Measurements from ENCODE around the gene C4B.
"Not testable (repeated sequence)": the region's sequence is repeated elsewhere in the genome, so short reads cannot be mapped to it uniquely, and the experiment has no call there.

The C4B gene

DNA sequence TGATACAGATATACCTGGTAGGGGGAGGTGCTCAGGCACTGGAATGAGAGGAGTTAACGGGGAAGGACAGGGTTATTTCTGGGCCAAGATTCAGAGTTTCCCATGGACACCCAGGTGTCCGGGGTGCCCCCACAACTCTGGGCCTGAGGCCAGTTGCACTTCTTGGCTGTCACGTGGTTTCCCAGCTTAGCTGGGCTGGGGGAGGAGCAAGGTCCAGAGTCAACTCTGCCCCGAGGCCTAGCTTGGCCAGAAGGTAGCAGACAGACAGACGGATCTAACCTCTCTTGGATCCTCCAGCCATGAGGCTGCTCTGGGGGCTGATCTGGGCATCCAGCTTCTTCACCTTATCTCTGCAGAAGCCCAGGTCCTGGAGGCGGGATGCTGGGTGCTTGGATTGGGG is at the start of gene C4B:
C4B (plus strand) TSS at position 249 of the 400 bp plus-strand sequence; CDS start at position 300, 51 bp downstream.
- DNase-seq (ENCODE audit: low read depth), result not testable (repeated sequence)

DNA sequence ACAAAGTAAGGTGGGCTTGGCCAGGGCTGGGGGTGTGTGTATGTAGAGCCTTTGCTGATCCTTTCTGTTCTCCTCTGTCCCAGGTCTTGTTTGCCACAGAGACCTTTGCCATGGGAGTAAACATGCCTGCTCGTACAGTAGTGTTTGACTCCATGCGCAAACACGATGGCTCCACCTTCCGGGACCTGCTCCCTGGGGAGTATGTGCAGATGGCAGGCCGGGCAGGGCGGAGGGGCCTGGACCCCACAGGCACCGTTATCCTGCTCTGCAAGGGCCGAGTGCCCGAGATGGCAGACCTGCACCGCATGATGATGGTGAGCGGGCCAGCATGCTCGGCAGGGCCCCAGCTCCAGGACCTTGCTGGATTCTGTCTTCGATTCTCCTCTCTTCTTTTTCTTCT is 48.9 kb upstream of the C4B start:
- DNase-seq (ENCODE audit: low read depth), result no peak

DNA sequence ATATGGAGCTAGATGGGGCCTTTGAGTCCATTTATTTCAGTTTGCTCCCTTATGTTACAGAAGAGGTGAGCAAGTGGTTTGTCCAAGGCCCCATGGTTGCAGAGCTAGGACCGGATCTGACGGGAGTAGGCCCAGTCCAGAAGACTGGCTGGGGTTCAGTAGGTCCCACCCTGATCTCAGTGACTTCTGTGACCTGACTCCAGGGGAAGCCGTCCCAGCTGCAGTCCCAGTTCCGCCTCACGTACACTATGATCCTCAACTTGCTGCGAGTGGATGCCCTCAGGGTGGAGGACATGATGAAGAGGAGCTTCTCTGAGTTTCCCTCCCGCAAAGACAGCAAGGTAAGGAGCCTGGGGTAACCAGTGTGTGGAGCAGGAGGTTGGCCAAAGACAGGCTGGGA is 48.1 kb upstream of the C4B start:
- no peak for DNase-seq (ENCODE audit: low read depth)

GRCh38 chr6:31966997-31967925 is 47.3 kb upstream of the C4B start:
- no peak for DNase-seq (ENCODE audit: low read depth)

DNA sequence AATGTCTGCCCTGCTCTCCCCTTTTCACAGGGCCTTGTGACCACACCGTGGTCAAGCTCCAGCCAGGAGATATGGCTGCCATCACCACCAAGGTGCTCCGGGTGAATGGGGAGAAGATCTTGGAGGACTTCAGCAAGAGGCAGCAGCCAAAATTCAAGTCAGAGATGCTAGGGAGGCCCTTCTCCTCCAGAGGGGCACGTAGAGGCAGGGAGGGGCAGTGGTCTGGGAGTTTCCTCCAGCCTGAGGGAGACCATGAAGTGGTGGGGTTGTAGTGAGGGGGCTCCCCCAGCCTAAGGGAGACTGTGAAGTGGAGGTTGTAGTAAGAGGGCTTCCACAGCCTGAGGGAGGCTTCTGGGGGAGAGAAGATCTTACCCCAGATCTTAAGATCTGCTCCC is 46.7 kb upstream of the C4B start:
- DNase-seq (ENCODE audit: low read depth), result no peak

DNA sequence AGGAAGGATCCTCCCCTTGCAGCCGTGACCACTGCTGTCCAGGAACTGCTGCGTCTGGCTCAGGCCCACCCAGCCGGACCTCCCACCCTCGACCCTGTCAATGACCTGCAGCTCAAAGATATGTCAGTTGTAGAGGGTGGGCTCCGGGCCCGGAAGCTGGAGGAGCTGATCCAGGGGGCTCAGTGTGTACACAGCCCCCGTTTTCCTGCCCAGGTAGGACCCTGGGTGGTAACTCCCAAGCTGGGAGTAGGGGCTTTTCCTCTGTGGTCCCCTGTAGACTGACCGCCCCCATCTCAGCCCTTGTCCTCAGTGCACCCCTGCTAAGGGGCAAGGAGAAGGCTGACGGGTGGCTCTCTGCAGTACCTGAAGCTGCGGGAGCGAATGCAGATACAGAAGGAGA is 46.3 kb upstream of the C4B start:
- no peak for DNase-seq (ENCODE audit: low read depth)

DNA sequence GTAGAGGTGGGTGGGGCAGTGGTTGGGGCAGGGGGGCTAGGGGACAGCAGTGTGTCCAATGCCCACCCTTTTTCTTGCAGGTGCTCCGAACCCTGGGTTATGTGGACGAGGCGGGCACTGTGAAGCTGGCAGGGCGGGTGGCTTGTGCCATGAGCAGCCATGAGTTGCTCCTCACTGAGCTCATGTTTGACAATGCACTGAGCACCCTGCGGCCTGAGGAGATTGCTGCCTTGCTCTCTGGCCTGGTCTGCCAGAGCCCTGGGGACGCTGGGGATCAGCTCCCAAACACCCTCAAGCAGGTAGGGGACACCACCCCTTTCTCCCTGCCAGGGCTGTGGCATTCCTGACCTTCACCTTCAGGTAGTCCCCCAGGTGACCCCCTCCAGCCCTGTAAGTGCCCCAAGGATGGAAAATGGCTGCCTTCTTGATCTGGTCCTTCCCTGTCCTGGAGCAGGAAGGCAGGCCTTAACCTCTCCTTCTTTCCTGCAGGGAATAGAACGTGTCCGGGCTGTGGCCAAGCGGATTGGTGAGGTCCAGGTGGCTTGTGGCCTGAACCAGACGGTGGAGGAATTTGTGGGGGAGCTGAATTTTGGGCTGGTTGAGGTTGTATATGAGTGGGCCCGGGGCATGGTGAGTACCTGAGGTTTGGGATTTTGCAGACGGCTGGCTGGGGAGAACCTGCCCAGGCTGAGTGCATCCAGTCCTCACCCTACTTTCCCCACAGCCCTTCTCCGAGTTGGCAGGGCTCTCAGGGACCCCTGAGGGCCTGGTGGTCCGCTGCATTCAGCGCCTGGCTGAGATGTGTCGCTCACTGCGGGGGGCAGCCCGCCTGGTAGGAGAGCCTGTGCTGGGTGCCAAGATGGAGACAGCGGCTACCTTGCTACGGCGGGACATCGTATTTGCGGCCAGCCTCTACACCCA is 45.5 kb upstream of the C4B start:
- DNase-seq (ENCODE audit: low read depth), result no peak

DNA sequence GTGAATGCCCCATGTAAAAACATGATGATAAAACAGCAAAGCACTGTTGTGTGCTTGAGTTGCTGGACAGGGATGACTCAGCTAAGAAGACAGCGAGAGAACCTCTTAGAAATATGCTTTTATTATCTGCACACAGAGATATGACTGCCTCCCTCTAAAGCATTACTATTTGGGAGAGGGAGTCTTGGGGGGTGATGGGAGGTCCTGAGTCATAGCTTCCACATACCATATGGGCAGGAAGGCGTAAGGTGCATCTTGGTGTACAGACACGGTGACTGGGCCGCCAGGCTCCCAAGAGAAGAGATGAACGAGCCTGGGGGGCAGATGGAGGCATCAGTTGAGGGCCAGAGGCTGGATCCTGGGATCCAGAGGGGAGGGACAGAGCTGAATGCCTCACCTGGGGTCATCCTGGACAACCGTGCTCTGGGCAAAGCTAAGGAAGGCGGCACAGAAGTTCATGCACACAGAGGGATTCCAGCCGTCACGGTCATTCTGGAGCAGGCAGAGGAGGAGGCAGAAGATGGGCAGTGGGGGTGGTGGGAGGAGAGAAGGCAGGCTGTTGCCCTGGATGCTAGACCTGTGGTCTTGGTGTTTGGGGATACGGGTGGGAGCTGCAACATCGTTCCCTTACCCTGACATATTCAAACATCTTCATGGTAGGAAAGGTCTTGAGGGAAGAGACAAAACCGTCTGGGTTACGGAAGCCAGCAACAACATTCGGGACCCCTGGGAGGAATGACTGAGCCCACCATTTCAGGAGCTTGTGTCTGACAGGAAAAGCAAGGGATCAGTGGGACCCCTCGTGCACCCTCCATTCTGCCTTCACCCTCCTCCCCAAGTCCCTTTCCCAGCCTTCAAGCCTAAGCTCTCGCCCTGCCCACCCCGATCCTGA is 44.6 kb upstream of the C4B start:
- peak; percentile 63 for DNase-seq (ENCODE audit: low read depth)

GRCh38 chr6:31970604-31971271 is 43.9 kb upstream of the C4B start:
- DNase-seq (ENCODE audit: low read depth), result no peak

- DNase-seq (ENCODE audit: low read depth), result no peak
Measured at GRCh38 chr6:31971279-31971992, 43.2 kb upstream of the C4B start.

- peak; percentile 93 for DNase-seq (ENCODE audit: low read depth)
Measured at GRCh38 chr6:31971993-31972708, 42.4 kb upstream of the C4B start, which contains the start of gene DXO. TSS of gene DXO (minus strand) at chr6:31972138. CDS start at chr6:31971675, 463 bp downstream.

DNA sequence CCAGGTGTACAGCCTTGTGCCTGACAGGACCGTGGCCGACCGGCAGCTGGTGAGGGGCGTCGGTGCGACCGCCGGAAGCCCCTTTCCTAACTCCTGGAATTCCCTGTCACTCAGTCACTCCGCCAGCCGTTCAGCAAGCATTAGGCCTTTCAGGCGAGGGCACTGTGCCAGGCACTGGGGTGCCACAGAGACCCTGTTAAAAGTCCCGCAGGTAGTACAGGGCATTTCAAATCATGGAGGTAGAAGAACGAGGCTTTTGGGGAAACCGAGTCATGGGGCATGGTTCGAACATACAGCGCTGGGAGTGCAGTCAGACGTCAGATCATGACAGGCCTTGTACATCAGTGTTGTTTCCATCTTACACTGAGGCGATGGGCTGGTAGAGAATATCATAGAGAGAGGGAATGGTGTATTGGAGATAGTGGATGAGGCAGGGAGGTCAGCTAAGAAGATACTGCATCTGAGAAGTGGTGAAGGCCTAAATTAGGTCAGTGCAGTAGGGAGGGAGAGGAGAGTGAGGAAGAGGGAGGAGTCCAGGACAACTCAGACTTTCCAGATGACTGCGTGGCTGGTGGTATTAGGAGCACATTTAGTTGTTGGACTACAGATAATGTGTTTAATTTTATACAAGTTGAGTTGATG is 41.8 kb upstream of the C4B start:
- DNase-seq (ENCODE audit: low read depth), result no peak

DNA sequence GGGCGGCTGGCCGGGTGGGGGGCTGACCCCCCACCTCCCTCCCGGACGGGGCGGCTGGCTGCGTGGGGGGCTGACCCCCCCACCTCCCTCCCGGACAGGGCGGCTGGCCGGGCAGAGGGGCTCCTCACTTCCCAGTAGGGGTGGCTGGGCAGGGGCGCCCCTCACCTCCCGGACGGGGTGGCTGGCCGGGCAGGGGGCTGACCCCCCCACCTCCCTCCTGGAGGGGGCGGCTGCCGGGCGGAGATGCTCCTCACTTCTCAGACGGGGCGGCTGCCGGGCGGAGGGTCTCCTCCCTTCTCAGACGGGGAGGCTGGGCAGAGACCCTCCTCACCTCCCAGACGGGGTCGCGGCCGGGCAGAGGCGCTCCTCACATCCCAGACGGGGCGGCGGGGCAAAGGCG is 38.5 kb upstream of the C4B start:
- DNase-seq (ENCODE audit: low read depth), result not testable (repeated sequence)

GRCh38 chr6:31977816-31978431 is 36.7 kb upstream of the C4B start:
- no peak for DNase-seq (ENCODE audit: low read depth)

DNA sequence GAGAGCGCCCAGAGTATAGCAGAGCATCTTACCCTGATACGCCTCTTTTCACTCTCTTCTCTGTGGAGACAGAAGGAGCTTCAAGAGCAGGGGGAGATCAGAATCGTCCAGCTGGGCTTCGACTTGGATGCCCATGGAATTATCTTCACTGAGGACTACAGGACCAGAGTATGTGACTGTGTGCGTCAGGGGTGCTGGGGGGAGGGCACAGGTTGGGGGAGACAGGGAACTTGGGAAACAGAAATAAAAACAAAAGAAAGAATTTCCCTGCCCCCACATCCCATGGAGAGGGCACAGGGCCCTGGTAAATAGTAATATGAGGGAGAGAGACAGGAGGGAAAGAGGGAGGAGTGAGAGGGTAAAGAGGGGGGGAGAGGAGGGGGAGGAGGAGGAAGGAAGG is 35.8 kb upstream of the C4B start:
- DNase-seq (ENCODE audit: low read depth), result no peak

DNA sequence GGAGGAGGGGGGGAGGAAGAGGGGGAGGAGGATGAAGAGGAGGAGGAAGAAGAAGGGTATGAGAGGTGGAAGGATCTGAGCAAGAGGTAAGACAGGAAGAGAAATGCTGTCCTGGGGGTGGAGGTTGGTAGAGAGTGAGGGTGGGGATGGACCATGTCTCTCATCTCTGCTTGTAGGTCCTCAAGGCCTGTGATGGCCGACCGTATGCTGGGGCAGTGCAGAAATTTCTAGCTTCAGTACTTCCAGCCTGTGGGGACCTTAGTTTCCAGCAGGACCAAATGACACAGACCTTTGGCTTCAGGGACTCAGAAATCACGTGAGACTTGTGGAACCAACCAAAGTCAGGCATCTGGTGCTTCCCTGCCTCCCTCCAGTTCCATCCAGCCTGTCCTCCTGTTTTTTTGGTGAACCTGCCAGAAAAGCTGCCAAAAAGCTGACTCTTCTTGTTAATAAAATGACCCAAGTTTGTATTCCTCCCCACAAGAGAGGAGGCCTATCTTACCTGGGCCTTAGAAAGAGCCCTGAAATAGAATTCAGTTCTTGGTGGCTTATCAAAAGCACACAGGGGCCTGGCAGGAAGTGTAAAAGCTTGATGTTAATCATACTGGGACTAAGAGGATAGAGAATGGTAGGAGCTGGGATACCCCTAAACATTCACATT is 35.2 kb upstream of the C4B start:
- DNase-seq (ENCODE audit: low read depth), result no peak

GRCh38 chr6:31980195-31980876 is 34.3 kb upstream of the C4B start:
- DNase-seq (ENCODE audit: low read depth), result not testable (repeated sequence)

GRCh38 chr6:31980998-31981397 is 33.6 kb upstream of the C4B start:
- DNase-seq (ENCODE audit: low read depth), result not testable (repeated sequence)
